Measurements from ENCODE around the gene SRD5A1. TPM values are rescaled to one million over a fixed set of nuclear protein-coding genes. Genes with fewer than 3 reads are reported as not detected.

The SRD5A1 gene
- total and polyA plus RNA-seq, 7 experiments from 2014 or later, result 2.9 to 11.9 (median 6.3) TPM

DNA sequence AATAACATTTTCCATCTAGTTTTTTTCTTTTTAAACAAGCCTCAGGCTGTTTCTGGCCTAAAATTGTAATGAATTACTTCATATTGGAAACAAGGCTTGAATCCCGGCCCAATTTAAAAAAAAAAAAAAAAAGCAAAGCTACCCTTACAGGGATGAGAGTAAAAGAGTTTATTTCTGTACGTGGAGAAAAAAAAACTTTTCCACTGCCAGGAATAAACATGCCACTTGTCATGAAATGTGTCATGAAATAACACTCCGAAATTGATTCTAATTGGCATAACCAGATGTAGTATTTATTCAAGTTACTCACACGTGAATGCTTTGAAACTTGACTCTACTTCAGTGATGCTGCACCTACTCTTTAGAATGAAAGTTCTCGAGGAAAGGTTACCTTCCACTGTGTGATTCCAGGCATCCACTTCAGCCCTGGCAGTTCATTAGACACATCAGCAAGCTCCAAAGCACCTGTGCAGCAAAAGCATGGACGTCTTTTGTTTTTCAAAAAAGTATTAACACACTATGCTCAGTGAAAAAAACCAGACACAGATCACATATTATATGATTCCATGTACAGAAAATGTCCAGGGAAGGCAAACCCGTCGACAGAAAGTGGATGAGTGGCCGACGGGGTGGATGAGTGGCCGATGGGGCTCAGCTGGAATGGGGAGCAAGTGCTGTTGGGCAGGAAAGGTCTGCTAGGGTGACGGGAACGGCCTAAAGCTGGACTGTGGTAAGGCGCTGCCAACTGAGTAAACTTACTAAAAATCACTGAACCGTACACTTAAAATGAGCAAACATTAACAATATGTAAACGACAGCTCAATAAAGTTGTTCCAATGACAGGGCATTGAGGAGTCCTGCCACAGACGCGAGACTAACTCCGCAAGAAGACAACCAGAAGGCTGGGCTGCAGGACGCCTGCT, 21.6 kb upstream of the SRD5A1 start:
- no peaks in the 10 kb centered on the region for H3K4me1 ChIP-seq (ENCODE audit: control insufficient read depth in 2 of 2, insufficient read depth in 2 of 2, low read length in 2 of 2)
- peaks cover 51 to 96% (median 55%) of the 10 kb centered on the region in 3 experiments for H3K36me3 ChIP-seq (ENCODE audit: control insufficient read depth in 2 of 3, insufficient read depth in 3 of 3, low read length in 3 of 3)
- DNase-seq, result no peak
- H3K27ac ChIP-seq (ENCODE audit: low read depth, low read length), result no peak overlapping the region
- POLR2A ChIA-PET, result no interaction called here
- intact Hi-C loops (cut with micrococcal nuclease), result no loop called here
- no peak overlapping the region for H3K4me3 Mint-ChIP-seq
- CTCF ChIA-PET, result interaction anchor here (0.7 to 0.9 kb wide), 2 partner anchors 352 to 1124 kb away, joined by 3 read pairs; no protein-coding TSS in a partner anchor
- H3K4me3 ChIP-seq (ENCODE audit: low read length), result no peak overlapping the region
- H3K9me3 ChIP-seq (ENCODE audit: control insufficient read depth in 2 of 3, low read length in 3 of 3), result no peaks in the 10 kb centered on the region
- peaks cover 16 to 69% (median 47%) of the 10 kb centered on the region in 5 donors for H3K36me3 Mint-ChIP-seq
- H3K27me3 Mint-ChIP-seq, result no peaks in the 10 kb centered on the region
- no peak for ATAC-seq
- no peaks in the 10 kb centered on the region for H3K27me3 ChIP-seq (ENCODE audit: control insufficient read depth in 2 of 2, insufficient read depth in 2 of 2, low read length in 2 of 2)
- H3K9me3 Mint-ChIP-seq, result no peaks in the 10 kb centered on the region
- H3K27ac Mint-ChIP-seq, result no peak overlapping the region
- H3K4me1 Mint-ChIP-seq, result peaks cover 10 to 45% (median 20%) of the 10 kb centered on the region in 7 donors

DNA sequence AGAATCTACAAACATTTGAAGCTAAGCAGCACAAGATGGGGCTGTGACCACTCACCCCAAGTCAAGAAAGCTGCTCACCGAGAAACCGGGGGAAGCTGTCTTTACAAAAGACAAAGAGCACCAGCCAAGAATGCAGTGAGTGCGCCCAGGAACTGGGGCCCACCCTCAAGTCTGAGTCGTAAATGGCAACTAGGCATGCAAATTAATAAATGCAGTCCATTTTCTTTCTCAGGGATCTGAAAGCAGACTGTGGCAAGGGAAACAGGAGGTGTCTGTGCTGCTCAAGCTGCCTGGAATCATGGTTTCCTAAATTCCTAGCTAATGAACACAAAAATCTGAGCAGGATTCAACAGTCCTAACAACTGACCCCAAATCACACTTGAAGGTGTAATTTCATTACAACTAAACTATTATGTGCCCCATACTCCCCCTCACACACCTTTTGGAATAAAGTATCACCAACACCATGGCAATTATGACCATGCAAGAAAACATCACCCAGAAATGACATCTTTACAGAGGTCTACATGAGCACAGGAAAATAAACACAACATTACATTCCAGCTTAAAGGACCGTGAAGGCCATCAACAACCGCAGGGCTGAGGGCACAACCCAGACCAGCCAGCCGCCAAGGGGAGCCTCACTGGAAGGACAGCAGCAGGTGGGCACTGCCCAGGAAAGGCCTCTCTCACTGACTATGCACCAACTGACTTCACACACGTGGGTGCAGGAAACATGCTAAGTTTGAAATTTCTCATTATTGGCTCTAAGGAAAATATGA, 18.0 kb upstream of the SRD5A1 start:
- ATAC-seq (no peak), DNase-seq (no peak)
- no peaks in the 10 kb centered on the region for H3K9me3 ChIP-seq (ENCODE audit: control insufficient read depth in 2 of 3, low read length in 3 of 3)
- H3K4me3 Mint-ChIP-seq, result no peak overlapping the region
- H3K27ac ChIP-seq (ENCODE audit: low read depth, low read length), result no peak overlapping the region
- H3K4me3 ChIP-seq (ENCODE audit: low read length), result no peak overlapping the region
- no peaks in the 10 kb centered on the region for H3K27me3 ChIP-seq (ENCODE audit: control insufficient read depth in 2 of 2, insufficient read depth in 2 of 2, low read length in 2 of 2)
- peaks cover 10 to 54% (median 22%) of the 10 kb centered on the region in 7 donors for H3K4me1 Mint-ChIP-seq
- no peaks in the 10 kb centered on the region for H3K27me3 Mint-ChIP-seq
- peaks cover 10 to 58% (median 41%) of the 10 kb centered on the region in 5 donors for H3K36me3 Mint-ChIP-seq
- H3K36me3 ChIP-seq (ENCODE audit: control insufficient read depth in 2 of 3, insufficient read depth in 3 of 3, low read length in 3 of 3), result peaks cover 35 to 86% (median 44%) of the 10 kb centered on the region in 3 experiments
- POLR2A ChIA-PET, result no interaction called here
- intact Hi-C loops (cut with micrococcal nuclease), result loop anchor here in 1 of 2 donors (5.0 kb wide), 1 partner anchor 132 kb away; no protein-coding TSS in a partner anchor
- peak overlapping the region in 2 of 9 donors; percentile 14 to 68 for H3K27ac Mint-ChIP-seq
- no peaks in the 10 kb centered on the region for H3K4me1 ChIP-seq (ENCODE audit: control insufficient read depth in 2 of 2, insufficient read depth in 2 of 2, low read length in 2 of 2)
- CTCF ChIA-PET, result no interaction called here
- no peaks in the 10 kb centered on the region for H3K9me3 Mint-ChIP-seq

DNA sequence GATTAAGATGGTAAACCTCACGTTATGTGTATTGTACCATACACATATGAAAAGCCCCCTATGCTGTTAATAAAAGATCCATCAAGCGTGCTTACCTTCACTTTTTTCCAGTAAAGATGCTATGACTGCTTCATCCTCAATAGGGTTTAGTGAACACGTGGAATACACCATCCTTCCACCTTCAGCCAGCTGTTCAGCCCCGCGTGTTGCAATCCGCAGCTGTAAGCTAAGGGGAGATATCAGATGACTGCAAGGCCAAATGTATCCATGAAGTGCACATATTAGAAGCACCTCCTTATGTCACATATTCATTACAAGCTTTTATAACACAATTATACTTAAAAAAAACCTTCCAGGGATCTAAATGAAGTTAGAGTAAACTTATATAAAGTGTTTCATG, 16.6 kb upstream of the SRD5A1 start:
- ChIA-PET POLR2A (no interaction called here), CTCF (no interaction called here)
- peaks cover 10 to 58% (median 20%) of the 10 kb centered on the region in 7 donors for H3K4me1 Mint-ChIP-seq
- no peaks in the 10 kb centered on the region for H3K27me3 Mint-ChIP-seq
- Histone ChIP-seq H3K36me3 (ENCODE audit: control insufficient read depth in 2 of 3, insufficient read depth in 3 of 3, low read length in 3 of 3) (peaks cover 26 to 83% (median 36%) of the 10 kb centered on the region in 3 experiments), H3K9me3 (ENCODE audit: control insufficient read depth in 2 of 3, low read length in 3 of 3) (no peaks in the 10 kb centered on the region), H3K27ac (ENCODE audit: low read depth, low read length) (no peak overlapping the region), H3K27me3 (ENCODE audit: control insufficient read depth in 2 of 2, insufficient read depth in 2 of 2, low read length in 2 of 2) (no peaks in the 10 kb centered on the region), H3K4me3 (ENCODE audit: low read length) (no peak overlapping the region), H3K4me1 (ENCODE audit: control insufficient read depth in 2 of 2, insufficient read depth in 2 of 2, low read length in 2 of 2) (no peaks in the 10 kb centered on the region)
- no peak for ATAC-seq
- intact Hi-C loops (cut with micrococcal nuclease), result loop anchor here in 1 of 2 donors (5.0 kb wide), 1 partner anchor 131 kb away; no protein-coding TSS in a partner anchor
- no peaks in the 10 kb centered on the region for H3K9me3 Mint-ChIP-seq
- H3K4me3 Mint-ChIP-seq, result no peak overlapping the region
- H3K36me3 Mint-ChIP-seq, result peaks cover 8 to 59% (median 46%) of the 10 kb centered on the region in 5 donors
- H3K27ac Mint-ChIP-seq, result peak overlapping the region in 1 of 9 donors; percentile 40
- DNase-seq, result no peak

DNA sequence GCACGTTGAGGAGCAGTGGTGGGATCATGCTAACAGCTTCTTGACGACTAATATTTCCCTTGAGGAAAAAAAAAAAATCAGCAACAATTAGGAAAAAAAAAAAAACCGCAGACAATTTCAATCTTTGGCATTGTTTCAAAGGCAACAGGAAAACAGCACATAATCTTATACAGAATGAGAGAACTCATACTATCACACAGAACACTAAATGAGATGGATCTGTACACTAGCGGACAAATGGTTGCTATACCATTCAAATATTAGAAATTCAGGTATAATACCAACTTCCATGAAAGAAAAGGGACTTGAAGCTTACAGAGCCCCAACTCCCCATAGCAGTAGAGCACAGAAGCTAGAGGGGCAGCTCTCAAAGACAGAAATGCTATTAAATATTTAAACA, 10.0 kb upstream of the SRD5A1 start:
- ChIA-PET POLR2A (interaction anchor here (1.6 kb wide), 1 partner anchor 10 kb away, joined by 4 read pairs; the partner anchor contains the start of genes NSUN2 and SRD5A1), CTCF (interaction anchor here (0.7 kb wide), 1 partner anchor 42 kb away, joined by 3 read pairs; no protein-coding TSS in a partner anchor)
- H3K27me3 ChIP-seq (ENCODE audit: control insufficient read depth in 2 of 2, insufficient read depth in 2 of 2, low read length in 2 of 2), result no peaks in the 10 kb centered on the region
- peaks cover 0 to 14% (median 0%) of the 10 kb centered on the region in 3 experiments for H3K9me3 ChIP-seq (ENCODE audit: control insufficient read depth in 2 of 3, low read length in 3 of 3)
- Mint-ChIP-seq H3K27me3 (no peaks in the 10 kb centered on the region), H3K36me3 (peaks cover 34 to 65% (median 59%) of the 10 kb centered on the region in 5 donors), H3K9me3 (peaks cover 0 to 24% (median 12%) of the 10 kb centered on the region in 11 donors), H3K27ac (no peak overlapping the region), H3K4me3 (peak overlapping the region in 1 of 10 donors; percentile 14), H3K4me1 (peaks cover 16 to 44% (median 35%) of the 10 kb centered on the region in 7 donors)
- DNase-seq, result no peak
- H3K4me1 ChIP-seq (ENCODE audit: control insufficient read depth in 2 of 2, insufficient read depth in 2 of 2, low read length in 2 of 2), result no peaks in the 10 kb centered on the region
- ATAC-seq, result no peak
- no peak overlapping the region for H3K4me3 ChIP-seq (ENCODE audit: low read length)
- no peak overlapping the region for H3K27ac ChIP-seq (ENCODE audit: low read depth, low read length)
- intact Hi-C loops (cut with micrococcal nuclease), result no loop called here
- H3K36me3 ChIP-seq (ENCODE audit: control insufficient read depth in 2 of 3, insufficient read depth in 3 of 3, low read length in 3 of 3), result peaks cover 22 to 79% (median 41%) of the 10 kb centered on the region in 3 experiments

DNA sequence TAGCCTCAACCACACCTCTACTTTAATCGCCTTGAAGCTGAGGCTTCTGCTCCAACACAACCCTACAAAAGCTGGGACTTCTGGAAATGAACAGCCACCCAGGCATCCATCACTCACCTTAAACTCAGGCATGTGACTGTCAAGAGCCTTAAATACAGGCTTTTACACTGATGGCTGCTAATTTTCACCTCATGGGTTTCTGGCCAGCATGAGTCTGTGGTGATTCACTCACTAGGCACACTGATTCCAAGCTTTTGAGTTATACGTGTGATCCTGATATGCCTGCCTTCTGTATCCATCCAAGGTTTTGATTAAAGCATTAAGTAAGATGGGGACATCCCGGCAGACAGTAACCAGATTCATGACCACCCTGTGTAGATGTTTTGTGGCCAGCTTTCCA, 9.3 kb upstream of the SRD5A1 start:
- DNase-seq, result no peak
- no peaks in the 10 kb centered on the region for H3K4me1 ChIP-seq (ENCODE audit: control insufficient read depth in 2 of 2, insufficient read depth in 2 of 2, low read length in 2 of 2)
- intact Hi-C loops (cut with micrococcal nuclease), result no loop called here
- H3K9me3 Mint-ChIP-seq, result peaks cover 0 to 24% (median 12%) of the 10 kb centered on the region in 11 donors
- H3K9me3 ChIP-seq (ENCODE audit: control insufficient read depth in 2 of 3, low read length in 3 of 3), result peaks cover 0 to 14% (median 0%) of the 10 kb centered on the region in 3 experiments
- H3K27ac ChIP-seq (ENCODE audit: low read depth, low read length), result no peak overlapping the region
- peaks cover 15 to 50% (median 42%) of the 10 kb centered on the region in 7 donors for H3K4me1 Mint-ChIP-seq
- H3K4me3 ChIP-seq (ENCODE audit: low read length), result no peak overlapping the region
- H3K36me3 ChIP-seq (ENCODE audit: control insufficient read depth in 2 of 3, insufficient read depth in 3 of 3, low read length in 3 of 3), result peaks cover 24 to 83% (median 40%) of the 10 kb centered on the region in 3 experiments
- ChIA-PET POLR2A (interaction anchor here (1.6 kb wide), 1 partner anchor 9 kb away, joined by 4 read pairs; the partner anchor contains the start of genes NSUN2 and SRD5A1), CTCF (no interaction called here)
- H3K27ac Mint-ChIP-seq, result peak overlapping the region in 1 of 9 donors; percentile 7
- ATAC-seq, result no peak
- H3K36me3 Mint-ChIP-seq, result peaks cover 31 to 67% (median 56%) of the 10 kb centered on the region in 5 donors
- H3K27me3 ChIP-seq (ENCODE audit: control insufficient read depth in 2 of 2, insufficient read depth in 2 of 2, low read length in 2 of 2), result no peaks in the 10 kb centered on the region
- no peaks in the 10 kb centered on the region for H3K27me3 Mint-ChIP-seq
- peak overlapping the region in 2 of 10 donors; percentile 4 to 14 for H3K4me3 Mint-ChIP-seq

DNA sequence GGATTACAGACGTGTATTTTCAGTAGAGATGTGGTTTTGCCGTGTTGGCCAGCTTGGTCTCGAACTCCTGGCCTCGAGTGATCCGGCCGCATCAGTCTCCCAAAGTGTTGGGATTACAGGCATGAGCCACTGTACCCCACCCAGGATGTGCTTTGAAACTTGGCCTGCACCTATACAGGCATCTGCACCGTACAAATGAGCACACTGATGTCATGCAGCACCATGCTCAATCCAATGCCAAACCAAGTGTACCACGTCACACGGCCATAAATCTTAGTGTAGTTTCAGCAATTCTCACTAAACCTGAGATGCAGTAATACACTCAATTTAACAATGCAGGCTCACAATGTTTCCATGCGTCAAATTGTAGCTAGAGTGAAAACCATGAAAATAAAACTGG, 6.7 kb upstream of the SRD5A1 start:
- Histone ChIP-seq H3K27me3 (ENCODE audit: control insufficient read depth in 2 of 2, insufficient read depth in 2 of 2, low read length in 2 of 2) (no peaks in the 10 kb centered on the region), H3K4me1 (ENCODE audit: control insufficient read depth in 2 of 2, insufficient read depth in 2 of 2, low read length in 2 of 2) (peaks cover 8 to 13% of the 10 kb centered on the region in 2 donors), H3K9me3 (ENCODE audit: control insufficient read depth in 2 of 3, low read length in 3 of 3) (peaks cover 0 to 14% (median 0%) of the 10 kb centered on the region in 3 experiments), H3K36me3 (ENCODE audit: control insufficient read depth in 2 of 3, insufficient read depth in 3 of 3, low read length in 3 of 3) (peaks cover 18 to 76% (median 35%) of the 10 kb centered on the region in 3 experiments), H3K27ac (ENCODE audit: low read depth, low read length) (no peak overlapping the region), H3K4me3 (ENCODE audit: low read length) (no peak overlapping the region)
- peaks cover 33 to 72% (median 62%) of the 10 kb centered on the region in 7 donors for H3K4me1 Mint-ChIP-seq
- H3K4me3 Mint-ChIP-seq, result no peak overlapping the region
- DNase-seq (no peak), ATAC-seq (no peak)
- intact Hi-C loops (cut with micrococcal nuclease), result no loop called here
- POLR2A ChIA-PET, result no interaction called here
- peaks cover 31 to 75% (median 58%) of the 10 kb centered on the region in 5 donors for H3K36me3 Mint-ChIP-seq
- peaks cover 0 to 24% (median 12%) of the 10 kb centered on the region in 11 donors for H3K9me3 Mint-ChIP-seq
- CTCF ChIA-PET, result interaction anchor here (1.5 kb wide), 1 partner anchor 119 kb away, joined by 4 read pairs; no protein-coding TSS in a partner anchor
- H3K27me3 Mint-ChIP-seq, result no peaks in the 10 kb centered on the region
- H3K27ac Mint-ChIP-seq, result no peak overlapping the region
